GM12874 (cell line): ENCODE results near the gene ENO1.

Experiments used
- TF ChIP-seq, protein P1 (sequence below): IDR thresholded peaks from 2 replicates; pipeline ENCODE4 v1.5.1; 2011; ENCODE audit warnings: low read depth, mild to moderate bottlenecking, control low read depth, low read length, moderate library complexity; ENCODE audit not compliant: insufficient read depth

ENO1 gene

DNA sequence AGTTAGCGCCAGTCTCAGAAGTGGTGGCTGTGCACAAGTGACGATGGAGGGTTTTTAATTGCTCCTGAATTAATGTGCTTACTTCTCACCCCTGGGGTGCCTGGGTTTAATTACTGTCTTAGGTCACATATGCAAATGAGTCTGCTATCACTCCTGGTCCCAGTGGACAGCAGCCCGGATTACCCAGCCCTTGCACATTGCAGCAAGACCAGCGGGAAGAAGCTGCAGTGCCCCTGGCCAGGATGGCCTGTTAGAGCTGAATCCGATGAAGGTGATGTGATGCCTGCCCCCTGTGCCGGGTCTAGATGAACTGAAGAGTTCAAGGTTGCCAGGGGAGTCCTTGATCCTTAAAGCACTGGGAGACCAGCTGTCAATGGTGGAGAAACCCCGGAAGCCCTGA is 24.2 kb downstream of the ENO1 start:
- TF ChIP-seq, protein P1, sequence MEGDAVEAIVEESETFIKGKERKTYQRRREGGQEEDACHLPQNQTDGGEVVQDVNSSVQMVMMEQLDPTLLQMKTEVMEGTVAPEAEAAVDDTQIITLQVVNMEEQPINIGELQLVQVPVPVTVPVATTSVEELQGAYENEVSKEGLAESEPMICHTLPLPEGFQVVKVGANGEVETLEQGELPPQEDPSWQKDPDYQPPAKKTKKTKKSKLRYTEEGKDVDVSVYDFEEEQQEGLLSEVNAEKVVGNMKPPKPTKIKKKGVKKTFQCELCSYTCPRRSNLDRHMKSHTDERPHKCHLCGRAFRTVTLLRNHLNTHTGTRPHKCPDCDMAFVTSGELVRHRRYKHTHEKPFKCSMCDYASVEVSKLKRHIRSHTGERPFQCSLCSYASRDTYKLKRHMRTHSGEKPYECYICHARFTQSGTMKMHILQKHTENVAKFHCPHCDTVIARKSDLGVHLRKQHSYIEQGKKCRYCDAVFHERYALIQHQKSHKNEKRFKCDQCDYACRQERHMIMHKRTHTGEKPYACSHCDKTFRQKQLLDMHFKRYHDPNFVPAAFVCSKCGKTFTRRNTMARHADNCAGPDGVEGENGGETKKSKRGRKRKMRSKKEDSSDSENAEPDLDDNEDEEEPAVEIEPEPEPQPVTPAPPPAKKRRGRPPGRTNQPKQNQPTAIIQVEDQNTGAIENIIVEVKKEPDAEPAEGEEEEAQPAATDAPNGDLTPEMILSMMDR: no peak

DNA sequence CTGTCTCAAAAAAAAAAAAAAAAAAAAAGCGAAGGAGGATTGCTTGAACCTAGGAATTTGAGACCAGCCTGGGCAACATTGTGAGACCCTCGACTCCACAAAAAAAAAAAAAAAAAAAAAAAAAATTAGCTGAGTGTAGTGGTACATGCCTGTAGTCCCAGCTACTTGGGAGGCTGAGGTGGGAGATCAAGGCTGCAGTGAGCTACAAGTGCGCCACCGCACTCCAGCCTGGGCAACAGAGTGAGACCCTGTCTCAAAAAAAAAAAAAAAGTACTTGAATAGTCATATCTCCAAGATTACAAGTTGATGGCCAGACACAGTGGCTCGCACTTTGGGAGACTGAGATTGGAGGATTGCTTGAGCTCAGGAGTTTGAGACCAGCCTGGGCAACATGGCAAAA is 27.4 kb downstream of the ENO1 start:
- TF ChIP-seq, protein P1: no peak

DNA sequence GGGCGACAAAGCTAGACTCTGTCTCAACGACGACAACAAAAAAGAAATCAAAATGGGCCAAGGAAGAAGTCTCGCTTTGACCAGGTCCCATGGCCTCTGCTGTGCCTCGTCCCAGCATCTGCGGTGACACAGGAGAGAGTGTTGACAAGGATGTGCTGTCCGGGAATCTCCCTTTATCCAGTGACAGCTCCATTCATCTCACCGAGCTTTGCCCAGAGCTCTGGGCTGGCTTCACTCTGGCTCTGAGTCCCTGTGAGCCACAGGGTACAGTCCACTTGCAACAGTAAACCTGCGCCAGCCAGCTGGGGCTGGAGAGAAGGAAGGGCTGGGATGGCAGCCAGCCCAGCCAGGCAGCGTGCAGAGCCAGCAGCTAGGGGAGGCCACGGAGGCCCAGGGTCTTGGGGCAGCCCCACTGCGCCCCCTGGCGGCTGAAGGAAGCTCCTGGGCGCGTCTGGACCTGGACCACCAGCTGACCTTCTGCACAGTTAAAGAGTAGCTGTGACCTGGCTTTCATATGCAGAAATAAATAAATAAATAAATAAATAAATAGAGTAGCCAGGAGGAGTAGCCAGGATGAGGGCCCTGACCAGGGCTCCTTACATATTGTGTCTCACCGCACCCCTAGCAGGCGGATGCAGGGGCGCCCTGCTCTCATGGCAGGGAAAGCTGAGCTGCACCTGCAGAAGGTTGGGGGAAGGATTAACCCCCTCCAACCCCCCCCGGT is 29.7 kb downstream of the ENO1 start:
- TF ChIP-seq, protein P1: peak; percentile 95

DNA sequence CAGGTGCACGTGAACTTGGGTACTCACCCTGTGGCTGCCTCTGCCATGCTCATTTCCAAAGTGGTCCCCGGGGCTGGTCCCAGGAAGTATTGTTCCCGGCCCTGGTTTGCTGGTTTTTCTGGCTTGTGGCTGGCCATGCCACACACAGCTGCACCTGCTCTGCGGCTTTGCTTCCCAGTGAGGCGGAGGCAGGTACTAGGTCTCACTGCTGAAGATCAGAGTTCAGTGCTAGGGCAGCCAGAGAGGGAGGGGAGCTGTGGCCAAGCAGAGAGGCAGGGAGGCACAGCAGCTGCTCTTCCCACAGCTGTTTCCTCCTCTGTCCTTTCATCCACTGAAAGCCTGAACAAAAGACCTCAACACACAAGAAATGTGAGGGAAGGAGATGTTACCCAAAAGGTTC is 30.5 kb downstream of the ENO1 start:
- TF ChIP-seq, protein P1: no peak

DNA sequence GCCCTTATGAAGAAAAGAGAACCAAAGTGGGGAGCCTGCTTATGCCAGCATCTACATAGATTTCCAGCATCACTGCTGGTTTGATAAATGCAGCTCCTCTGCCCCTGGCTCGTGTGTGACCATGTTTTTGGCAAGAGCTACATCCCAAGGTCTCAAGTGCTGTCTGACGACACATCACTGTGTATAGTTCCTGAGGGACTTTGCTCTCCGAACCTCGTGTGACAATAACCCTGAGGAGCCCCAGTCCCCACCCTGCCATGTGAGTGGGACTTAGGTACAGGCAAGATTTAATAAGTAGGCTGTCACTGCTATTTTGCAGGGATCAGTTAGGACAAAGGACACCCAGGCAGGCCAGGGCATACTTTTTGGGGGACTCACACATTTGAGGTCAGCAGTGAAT is 32.2 kb downstream of the ENO1 start:
- TF ChIP-seq, protein P1: no peak

DNA sequence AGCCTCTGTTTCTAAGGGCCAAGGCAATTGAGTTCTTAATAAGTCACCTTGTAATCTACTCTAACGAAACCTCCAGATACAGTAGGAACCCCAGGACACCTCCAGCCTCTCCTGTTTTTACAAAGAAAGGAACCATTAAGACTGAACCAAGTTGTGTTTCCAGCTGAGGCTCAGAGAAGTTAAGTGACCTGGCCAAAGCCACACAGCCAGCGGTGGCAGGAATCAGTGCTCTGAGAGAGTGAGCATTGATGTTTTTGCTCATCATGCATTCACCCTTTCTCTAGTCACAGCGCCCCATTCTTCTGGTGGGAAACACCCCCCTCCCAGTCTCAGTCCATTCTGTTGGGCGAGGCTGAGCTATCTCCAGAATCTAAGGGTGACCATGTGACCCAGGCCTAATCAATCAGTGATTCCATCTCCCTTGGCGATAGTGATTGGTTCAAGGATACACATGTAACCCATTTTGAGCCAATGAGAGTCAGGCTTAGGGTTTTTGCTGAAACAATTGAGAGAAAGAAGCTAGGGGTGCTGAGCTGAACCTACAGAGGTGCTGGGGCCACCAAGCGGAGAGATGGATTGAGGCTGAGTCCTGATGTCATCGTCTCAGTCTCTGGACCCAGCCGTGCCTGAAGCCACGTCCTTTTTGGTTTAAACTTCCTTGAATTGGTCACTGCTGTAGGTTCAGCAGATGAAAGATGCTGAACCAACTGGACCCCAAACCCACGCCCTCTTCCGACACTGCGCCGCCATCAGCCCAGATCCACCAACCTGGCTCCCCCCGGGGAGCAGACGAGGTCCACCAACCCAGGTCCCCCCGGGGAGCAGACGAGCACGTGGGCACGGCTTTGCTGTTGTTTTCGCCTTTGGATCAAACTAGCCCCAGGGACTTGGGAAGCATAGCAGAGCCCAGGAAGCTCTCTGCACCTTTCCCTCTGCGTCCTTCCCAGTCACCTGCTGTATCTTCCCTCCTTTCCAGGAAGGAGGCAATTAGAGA is 33.1 kb downstream of the ENO1 start:
- TF ChIP-seq, protein P1: no peak

DNA sequence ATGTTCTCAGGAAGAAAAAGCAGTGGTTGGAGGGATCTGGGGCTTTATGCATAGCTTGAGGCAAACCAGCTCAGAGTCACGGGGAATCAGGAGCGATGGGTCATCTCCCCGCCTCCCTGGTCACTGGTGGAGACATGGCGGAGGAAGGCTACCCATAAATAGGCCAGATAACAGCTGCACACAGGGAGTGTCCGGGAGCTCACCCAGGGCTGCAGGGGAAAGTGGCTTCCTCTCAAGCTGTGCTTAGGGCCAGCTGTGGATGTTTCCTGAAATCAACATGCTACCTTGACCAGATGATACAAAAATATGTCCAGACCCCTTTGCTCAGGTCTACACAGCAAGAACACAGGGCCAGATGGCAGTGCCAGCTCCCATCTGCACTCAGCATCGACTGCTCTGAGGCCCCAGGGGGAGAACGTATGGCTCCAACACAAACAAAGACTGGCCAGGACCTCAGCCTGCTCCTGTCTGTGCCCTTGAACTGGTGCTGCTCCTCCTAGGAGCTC is 33.9 kb downstream of the ENO1 start:
- TF ChIP-seq, protein P1: no peak
